ENCODE measurements around the gene SNX14. TPM values are rescaled to one million over a fixed set of nuclear protein-coding genes. Genes with fewer than 3 reads are reported as not detected.

Gene SNX14
- total and polyA plus RNA-seq, 2 of the 13 experiments (the other 11 are each of a cell fraction or from before 2014, with no cell fraction given): 83.5 to 112 TPM

DNA sequence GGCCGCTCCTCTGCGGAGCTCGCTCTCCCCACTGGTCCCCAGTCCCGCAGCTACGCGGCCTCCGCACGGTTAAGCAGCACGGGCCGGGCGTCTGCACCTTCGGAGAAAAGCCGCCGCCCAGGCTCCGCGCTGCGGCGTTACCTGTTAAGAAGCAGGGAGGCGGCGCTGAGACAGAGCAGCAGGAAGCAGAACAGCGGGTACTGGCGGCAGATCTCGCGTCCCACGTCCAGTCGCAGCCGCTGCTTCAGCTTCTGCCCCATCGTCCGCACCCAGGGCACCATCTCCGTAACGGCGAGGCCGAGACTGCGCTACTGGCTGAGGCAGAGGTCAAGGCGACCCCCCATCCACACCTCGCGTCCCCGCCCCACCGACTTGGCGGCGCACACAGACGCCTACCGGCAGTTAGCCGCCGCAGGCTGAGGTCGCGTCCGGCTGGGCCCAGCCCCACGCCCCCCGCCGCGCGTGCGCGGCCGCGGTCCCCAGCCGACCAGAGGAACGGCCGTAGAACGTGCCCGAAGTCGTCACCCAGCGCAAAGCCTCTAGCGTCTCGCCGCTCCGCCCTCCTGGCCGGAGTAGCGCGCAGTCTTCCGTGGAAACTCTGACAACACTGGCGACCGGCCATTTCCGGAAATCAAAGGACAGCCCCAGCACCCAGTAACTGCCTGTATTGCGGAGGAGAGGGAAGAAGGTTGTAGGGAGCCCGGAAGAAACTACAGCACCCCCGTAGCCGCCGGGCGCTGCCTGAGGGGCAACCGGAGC is at the start of gene SNX14 (continued):
- TF ChIP-seq ZNF484 (CRISPR knock-in tag; IDR thresholded peaks at IDR 0.05; ENCODE audit: borderline replicate concordance, low read depth): 0 out of 2 replicates have a peak, but pooled peaks have one; percentile 76
- TF ChIP-seq NFIB (CRISPR knock-in tag; IDR thresholded peaks at IDR 0.05; ENCODE audit: borderline replicate concordance): no peak
- TF ChIP-seq, protein P1, sequence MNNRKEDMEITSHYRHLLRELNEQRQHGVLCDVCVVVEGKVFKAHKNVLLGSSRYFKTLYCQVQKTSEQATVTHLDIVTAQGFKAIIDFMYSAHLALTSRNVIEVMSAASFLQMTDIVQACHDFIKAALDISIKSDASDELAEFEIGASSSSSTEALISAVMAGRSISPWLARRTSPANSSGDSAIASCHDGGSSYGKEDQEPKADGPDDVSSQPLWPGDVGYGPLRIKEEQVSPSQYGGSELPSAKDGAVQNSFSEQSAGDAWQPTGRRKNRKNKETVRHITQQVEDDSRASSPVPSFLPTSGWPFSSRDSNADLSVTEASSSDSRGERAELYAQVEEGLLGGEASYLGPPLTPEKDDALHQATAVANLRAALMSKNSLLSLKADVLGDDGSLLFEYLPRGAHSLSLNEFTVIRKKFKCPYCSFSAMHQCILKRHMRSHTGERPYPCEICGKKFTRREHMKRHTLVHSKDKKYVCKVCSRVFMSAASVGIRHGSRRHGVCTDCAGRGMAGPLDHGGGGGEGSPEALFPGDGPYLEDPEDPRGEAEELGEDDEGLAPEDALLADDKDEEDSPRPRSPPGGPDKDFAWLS (CRISPR knock-in tag; IDR thresholded peaks at IDR 0.05; ENCODE audit: borderline replicate concordance): no peak; the same call in 1 of the 2 replicates
- TF ChIP-seq, protein P2, sequence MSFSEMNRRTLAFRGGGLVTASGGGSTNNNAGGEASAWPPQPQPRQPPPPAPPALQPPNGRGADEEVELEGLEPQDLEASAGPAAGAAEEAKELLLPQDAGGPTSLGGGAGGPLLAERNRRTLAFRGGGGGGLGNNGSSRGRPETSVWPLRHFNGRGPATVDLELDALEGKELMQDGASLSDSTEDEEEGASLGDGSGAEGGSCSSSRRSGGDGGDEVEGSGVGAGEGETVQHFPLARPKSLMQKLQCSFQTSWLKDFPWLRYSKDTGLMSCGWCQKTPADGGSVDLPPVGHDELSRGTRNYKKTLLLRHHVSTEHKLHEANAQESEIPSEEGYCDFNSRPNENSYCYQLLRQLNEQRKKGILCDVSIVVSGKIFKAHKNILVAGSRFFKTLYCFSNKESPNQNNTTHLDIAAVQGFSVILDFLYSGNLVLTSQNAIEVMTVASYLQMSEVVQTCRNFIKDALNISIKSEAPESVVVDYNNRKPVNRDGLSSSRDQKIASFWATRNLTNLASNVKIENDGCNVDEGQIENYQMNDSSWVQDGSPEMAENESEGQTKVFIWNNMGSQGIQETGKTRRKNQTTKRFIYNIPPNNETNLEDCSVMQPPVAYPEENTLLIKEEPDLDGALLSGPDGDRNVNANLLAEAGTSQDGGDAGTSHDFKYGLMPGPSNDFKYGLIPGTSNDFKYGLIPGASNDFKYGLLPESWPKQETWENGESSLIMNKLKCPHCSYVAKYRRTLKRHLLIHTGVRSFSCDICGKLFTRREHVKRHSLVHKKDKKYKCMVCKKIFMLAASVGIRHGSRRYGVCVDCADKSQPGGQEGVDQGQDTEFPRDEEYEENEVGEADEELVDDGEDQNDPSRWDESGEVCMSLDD (CRISPR knock-in tag; IDR thresholded peaks at IDR 0.05; ENCODE audit: borderline replicate concordance): 0 out of 2 replicates have a peak, but pooled peaks have one; percentile 14
- TF ChIP-seq SRSF4 (IDR thresholded peaks at IDR 0.05; ENCODE audit: low read depth, low read length, poor library complexity, severe bottlenecking): no peak
- TF ChIP-seq ZNF3 (CRISPR knock-in tag; IDR thresholded peaks at IDR 0.05): no peak
- peak; percentile 76 for TF ChIP-seq ZNF781 (CRISPR knock-in tag; IDR thresholded peaks at IDR 0.05; ENCODE audit: borderline replicate concordance, not compliant biosample characterization)
- TF ChIP-seq BRD4 (CRISPR knock-in tag; IDR thresholded peaks at IDR 0.05): peak; percentile 64; the same call in 1 of the 2 replicates
- TF ChIP-seq KLF9 (CRISPR knock-in tag; IDR thresholded peaks at IDR 0.05; ENCODE audit: low read depth): no peak
- TF ChIP-seq GTF3A (CRISPR knock-in tag; conservative IDR thresholded peaks at IDR 0.05): 0 out of 2 replicates have a peak, but pooled peaks have one; percentile 47
- TF ChIP-seq, protein P3, sequence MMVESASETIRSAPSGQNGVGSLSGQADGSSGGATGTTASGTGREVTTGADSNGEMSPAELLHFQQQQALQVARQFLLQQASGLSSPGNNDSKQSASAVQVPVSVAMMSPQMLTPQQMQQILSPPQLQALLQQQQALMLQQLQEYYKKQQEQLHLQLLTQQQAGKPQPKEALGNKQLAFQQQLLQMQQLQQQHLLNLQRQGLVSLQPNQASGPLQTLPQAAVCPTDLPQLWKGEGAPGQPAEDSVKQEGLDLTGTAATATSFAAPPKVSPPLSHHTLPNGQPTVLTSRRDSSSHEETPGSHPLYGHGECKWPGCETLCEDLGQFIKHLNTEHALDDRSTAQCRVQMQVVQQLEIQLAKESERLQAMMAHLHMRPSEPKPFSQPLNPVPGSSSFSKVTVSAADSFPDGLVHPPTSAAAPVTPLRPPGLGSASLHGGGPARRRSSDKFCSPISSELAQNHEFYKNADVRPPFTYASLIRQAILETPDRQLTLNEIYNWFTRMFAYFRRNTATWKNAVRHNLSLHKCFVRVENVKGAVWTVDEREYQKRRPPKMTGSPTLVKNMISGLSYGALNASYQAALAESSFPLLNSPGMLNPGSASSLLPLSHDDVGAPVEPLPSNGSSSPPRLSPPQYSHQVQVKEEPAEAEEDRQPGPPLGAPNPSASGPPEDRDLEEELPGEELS (CRISPR knock-in tag; IDR thresholded peaks at IDR 0.05): no peak
- peak; percentile 87; the same call in 1 of the 2 replicates for TF ChIP-seq ZFP82 (CRISPR knock-in tag; IDR thresholded peaks at IDR 0.05; ENCODE audit: borderline replicate concordance)
- TF ChIP-seq, protein P4, sequence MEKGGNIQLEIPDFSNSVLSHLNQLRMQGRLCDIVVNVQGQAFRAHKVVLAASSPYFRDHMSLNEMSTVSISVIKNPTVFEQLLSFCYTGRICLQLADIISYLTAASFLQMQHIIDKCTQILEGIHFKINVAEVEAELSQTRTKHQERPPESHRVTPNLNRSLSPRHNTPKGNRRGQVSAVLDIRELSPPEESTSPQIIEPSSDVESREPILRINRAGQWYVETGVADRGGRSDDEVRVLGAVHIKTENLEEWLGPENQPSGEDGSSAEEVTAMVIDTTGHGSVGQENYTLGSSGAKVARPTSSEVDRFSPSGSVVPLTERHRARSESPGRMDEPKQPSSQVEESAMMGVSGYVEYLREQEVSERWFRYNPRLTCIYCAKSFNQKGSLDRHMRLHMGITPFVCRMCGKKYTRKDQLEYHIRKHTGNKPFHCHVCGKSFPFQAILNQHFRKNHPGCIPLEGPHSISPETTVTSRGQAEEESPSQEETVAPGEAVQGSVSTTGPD (CRISPR knock-in tag; IDR thresholded peaks at IDR 0.05): no peak
- no peak; the same call in 1 of the 2 replicates for TF ChIP-seq ZNF251 (CRISPR knock-in tag; IDR thresholded peaks at IDR 0.05)
- no peak; the same call in 1 of the 2 replicates for TF ChIP-seq HDAC2 (CRISPR knock-in tag; IDR thresholded peaks at IDR 0.05)
- TF ChIP-seq, protein P5, sequence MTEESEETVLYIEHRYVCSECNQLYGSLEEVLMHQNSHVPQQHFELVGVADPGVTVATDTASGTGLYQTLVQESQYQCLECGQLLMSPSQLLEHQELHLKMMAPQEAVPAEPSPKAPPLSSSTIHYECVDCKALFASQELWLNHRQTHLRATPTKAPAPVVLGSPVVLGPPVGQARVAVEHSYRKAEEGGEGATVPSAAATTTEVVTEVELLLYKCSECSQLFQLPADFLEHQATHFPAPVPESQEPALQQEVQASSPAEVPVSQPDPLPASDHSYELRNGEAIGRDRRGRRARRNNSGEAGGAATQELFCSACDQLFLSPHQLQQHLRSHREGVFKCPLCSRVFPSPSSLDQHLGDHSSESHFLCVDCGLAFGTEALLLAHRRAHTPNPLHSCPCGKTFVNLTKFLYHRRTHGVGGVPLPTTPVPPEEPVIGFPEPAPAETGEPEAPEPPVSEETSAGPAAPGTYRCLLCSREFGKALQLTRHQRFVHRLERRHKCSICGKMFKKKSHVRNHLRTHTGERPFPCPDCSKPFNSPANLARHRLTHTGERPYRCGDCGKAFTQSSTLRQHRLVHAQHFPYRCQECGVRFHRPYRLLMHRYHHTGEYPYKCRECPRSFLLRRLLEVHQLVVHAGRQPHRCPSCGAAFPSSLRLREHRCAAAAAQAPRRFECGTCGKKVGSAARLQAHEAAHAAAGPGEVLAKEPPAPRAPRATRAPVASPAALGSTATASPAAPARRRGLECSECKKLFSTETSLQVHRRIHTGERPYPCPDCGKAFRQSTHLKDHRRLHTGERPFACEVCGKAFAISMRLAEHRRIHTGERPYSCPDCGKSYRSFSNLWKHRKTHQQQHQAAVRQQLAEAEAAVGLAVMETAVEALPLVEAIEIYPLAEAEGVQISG (CRISPR knock-in tag; IDR thresholded peaks at IDR 0.05): peak; percentile 47; the same call in 1 of the 2 replicates
- TF ChIP-seq ZFYVE20 (CRISPR knock-in tag; IDR thresholded peaks at IDR 0.05; ENCODE audit: borderline replicate concordance, low read depth): peak; percentile 83; the same call in 1 of the 2 replicates

All from HepG2 (cell line).